ENCODE data around the gene MCC.
A peak's percentile ranks its signal among the peaks of the same experiment; 100 is the strongest.

Gene MCC

GRCh38 chr5:113142186-113142585, 346.1 kb downstream of the MCC start:
- TF ChIP-seq, protein P1, sequence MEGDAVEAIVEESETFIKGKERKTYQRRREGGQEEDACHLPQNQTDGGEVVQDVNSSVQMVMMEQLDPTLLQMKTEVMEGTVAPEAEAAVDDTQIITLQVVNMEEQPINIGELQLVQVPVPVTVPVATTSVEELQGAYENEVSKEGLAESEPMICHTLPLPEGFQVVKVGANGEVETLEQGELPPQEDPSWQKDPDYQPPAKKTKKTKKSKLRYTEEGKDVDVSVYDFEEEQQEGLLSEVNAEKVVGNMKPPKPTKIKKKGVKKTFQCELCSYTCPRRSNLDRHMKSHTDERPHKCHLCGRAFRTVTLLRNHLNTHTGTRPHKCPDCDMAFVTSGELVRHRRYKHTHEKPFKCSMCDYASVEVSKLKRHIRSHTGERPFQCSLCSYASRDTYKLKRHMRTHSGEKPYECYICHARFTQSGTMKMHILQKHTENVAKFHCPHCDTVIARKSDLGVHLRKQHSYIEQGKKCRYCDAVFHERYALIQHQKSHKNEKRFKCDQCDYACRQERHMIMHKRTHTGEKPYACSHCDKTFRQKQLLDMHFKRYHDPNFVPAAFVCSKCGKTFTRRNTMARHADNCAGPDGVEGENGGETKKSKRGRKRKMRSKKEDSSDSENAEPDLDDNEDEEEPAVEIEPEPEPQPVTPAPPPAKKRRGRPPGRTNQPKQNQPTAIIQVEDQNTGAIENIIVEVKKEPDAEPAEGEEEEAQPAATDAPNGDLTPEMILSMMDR (conservative IDR thresholded peaks at IDR 0.05; ENCODE audit: low read depth), result no peak
- ChIA-PET CTCF (no interaction called here), POLR2A (ENCODE audit: low non-redundant PET) (no interaction called here)
- H3K27ac ChIP-seq, result no peak overlapping the region
- DNase-seq (ENCODE audit: low spot score), result no peak

DNA sequence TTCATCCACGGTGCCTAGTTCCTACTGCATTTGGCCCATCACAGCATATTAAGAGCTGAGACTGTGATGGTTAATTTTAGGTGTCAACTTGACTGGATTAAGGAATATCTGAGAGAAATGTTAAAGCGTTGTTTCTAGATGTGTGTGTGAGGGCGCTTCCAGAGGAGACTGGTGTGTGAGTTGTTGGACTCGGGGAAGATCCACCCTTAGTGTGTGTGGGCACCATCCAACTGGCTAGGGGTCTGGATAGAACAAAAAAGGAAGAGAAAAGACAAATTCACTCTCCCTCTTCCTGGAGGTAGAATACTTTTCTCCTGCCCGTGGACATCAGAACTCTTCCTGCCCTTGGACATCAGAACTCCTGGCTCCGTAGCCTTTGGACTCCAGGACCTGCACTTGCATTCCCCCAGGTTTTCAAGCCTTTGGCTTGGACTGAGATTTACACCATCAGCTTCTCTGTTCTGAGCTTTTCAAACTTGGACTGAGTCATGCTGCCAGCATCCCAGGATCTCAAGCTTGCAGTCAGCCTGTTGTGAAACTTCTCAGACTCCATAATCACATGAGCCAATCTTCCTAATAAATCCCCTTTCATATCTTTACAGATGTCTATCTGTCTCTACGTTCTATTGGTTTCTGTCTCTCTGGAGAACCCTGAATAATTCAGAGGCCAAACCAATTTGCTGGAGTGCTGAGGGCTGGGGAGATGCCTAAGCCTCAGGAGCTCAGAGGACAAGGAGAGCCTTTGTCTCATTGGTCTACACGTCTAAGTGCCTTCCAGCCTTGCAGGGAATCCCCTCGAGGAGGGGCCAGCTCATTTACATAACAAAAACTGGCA, 347.2 kb downstream of the MCC start:
- DNase-seq (ENCODE audit: low spot score), result peak; percentile 62
- TF ChIP-seq, protein P1 (conservative IDR thresholded peaks at IDR 0.05; ENCODE audit: low read depth), result no peak
- ChIA-PET POLR2A (ENCODE audit: low non-redundant PET) (no interaction called here), CTCF (no interaction called here)
- H3K27ac ChIP-seq, result peak overlapping the region; percentile 59

- H3K27ac ChIP-seq, result no peak overlapping the region
- TF ChIP-seq, protein P1 (conservative IDR thresholded peaks at IDR 0.05; ENCODE audit: low read depth), result no peak
- no peak for DNase-seq (ENCODE audit: low spot score)
- ChIA-PET CTCF (interaction anchor here (0.9 kb wide), 1 partner anchor 106 kb away, joined by 4 read pairs; no protein-coding TSS in a partner anchor), POLR2A (ENCODE audit: low non-redundant PET) (no interaction called here)
These were observed 354.9 kb downstream of the MCC start for GRCh38 chr5:113133211-113133975.

DNA sequence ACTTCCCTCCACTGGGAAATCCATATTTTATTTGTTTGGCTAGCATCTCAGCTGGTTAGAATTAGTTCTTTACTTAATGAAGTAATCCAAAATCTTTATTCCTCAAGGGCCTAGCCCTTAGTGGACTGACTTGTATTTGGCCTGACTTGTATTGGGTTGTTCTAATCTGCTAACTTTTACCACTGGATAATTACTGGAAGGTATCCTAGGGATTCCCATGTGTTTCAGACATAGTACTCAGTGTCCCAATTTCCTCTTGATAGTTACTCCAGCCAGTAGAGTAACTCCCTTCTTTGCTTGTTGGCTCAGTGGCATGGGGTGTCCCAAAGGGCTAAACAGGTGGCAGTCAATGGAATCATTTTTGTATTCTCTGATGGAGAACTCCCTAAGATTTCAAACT, 355.7 kb downstream of the MCC start:
- CTCF ChIA-PET, result interaction anchor here (0.7 to 0.9 kb wide), 3 partner anchors 105 to 221 kb away, joined by 3 to 4 read pairs (median 4); no protein-coding TSS in a partner anchor
- no peak overlapping the region for H3K27ac ChIP-seq
- TF ChIP-seq, protein P1 (conservative IDR thresholded peaks at IDR 0.05; ENCODE audit: low read depth), result no peak
- DNase-seq (ENCODE audit: low spot score), result no peak
- POLR2A ChIA-PET (ENCODE audit: low non-redundant PET), result no interaction called here

GRCh38 chr5:113128641-113129330, 359.5 kb downstream of the MCC start:
- no peak overlapping the region for H3K27ac ChIP-seq
- ChIA-PET CTCF (interaction anchor here (0.7 to 0.8 kb wide), 2 partner anchors 33 to 244 kb away, joined by 3 read pairs; no protein-coding TSS in a partner anchor), POLR2A (ENCODE audit: low non-redundant PET) (no interaction called here)
- TF ChIP-seq, protein P1 (conservative IDR thresholded peaks at IDR 0.05; ENCODE audit: low read depth), result no peak
- DNase-seq (ENCODE audit: low spot score), result no peak

DNA sequence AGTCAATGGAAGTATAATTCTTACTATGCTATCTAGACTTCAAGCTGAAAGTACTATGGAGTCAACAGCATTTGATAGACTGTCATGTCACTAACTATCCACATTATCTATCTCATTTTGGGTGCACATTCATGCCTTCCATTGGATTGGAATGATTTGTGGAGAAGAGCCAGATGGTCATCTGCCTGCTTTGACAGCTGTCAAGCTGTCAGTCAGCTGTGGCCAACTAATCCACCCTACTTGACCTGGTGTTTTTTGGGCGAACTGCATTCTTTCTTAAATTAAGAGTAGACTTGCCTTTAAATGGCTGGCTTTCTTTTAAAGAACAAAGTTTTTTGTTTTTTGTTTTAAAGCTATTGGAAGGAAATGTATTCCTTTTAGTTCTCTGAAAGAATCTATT, 360.2 kb downstream of the MCC start:
- no peak overlapping the region for H3K27ac ChIP-seq
- TF ChIP-seq, protein P1 (conservative IDR thresholded peaks at IDR 0.05; ENCODE audit: low read depth), result no peak
- CTCF ChIA-PET, result no interaction called here
- POLR2A ChIA-PET (ENCODE audit: low non-redundant PET), result no interaction called here
- no peak for DNase-seq (ENCODE audit: low spot score)
